Neural cell (in vitro differentiated cells): ENCODE data around the gene WTAP. TPM values are rescaled to one million over a fixed set of nuclear protein-coding genes. Genes with fewer than 3 reads are reported as not detected.

ENCODE experiments used
- H2AFZ ChIP-seq: fragments of 200-600, 300-800 bp; sonication (generic), shearing (Covaris generic); 2 replicates; pipeline ENCODE4 v1.6.0; 2014; ENCODE audit warnings: low read depth, mild to moderate bottlenecking, antibody characterized with exemption, low read length, moderate library complexity
- H3F3A ChIP-seq: fragments of 200-600 bp; shearing (Covaris generic); 2 replicates; pipeline ENCODE4 v1.6.1; 2016; ENCODE audit warnings: mild to moderate bottlenecking, moderate library complexity, mixed read lengths, antibody characterized with exemption, low read length; ENCODE audit not compliant: insufficient read depth, poor library complexity, severe bottlenecking
- H3K27ac ChIP-seq: fragments of 200-600, 300-800 bp; sonication (generic), shearing (Covaris generic); 2 replicates; pipeline ENCODE4 v1.5.1; 2014; ENCODE audit warnings: mild to moderate bottlenecking, low read length, moderate library complexity
- H3K27me3 ChIP-seq: fragments of 300-800, 200-600 bp; sonication (generic), shearing (Covaris generic); 2 replicates; pipeline ENCODE4 v1.6.0; 2014; ENCODE audit warnings: mild to moderate bottlenecking, low read depth, low read length, moderate library complexity; ENCODE audit not compliant: insufficient read depth
- H3K36me3 ChIP-seq: fragments of 300-800, 200-600 bp; sonication (generic), shearing (Covaris generic); 2 replicates; pipeline ENCODE4 v1.5.1; 2014; ENCODE audit warnings: mild to moderate bottlenecking, antibody characterized with exemption, low read length, moderate library complexity; ENCODE audit not compliant: insufficient read depth
- H3K4me2 ChIP-seq: fragments of 300-800, 200-600 bp; sonication (generic), shearing (Covaris generic); 2 replicates; pipeline ENCODE4 v1.6.0; 2014; ENCODE audit warnings: mild to moderate bottlenecking, low read length
- H3K4me3 ChIP-seq: fragments of 300-800, 200-600 bp; sonication (generic), shearing (Covaris generic); 2 replicates; pipeline ENCODE4 v1.5.1; 2014; ENCODE audit warnings: mild to moderate bottlenecking, low read length, moderate library complexity
- H3K79me2 ChIP-seq: fragments of 200-600 bp; shearing (Covaris generic); replicated peaks from 2 replicates; pipeline ENCODE4 v1.6.0; 2014; ENCODE audit warnings: mild to moderate bottlenecking, low read length, moderate library complexity; ENCODE audit not compliant: insufficient read depth
- H3K9ac ChIP-seq: fragments of 300-800, 200-600 bp; sonication (generic), shearing (Covaris generic); 2 replicates; pipeline ENCODE4 v1.6.1; 2016; ENCODE audit warnings: mild to moderate bottlenecking, low read length, mixed read lengths
- H3K9me2 ChIP-seq: fragments of 200-600 bp; shearing (Covaris generic); 2 replicates; pipeline ENCODE4 v1.6.1; 2016; ENCODE audit warnings: mild to moderate bottlenecking, low read length, mixed read lengths; ENCODE audit not compliant: insufficient read depth
- H3K9me3 ChIP-seq: fragments of 200-600, 300-800 bp; sonication (generic), shearing (Covaris generic); 2 replicates; pipeline ENCODE4 v1.6.1; 2016; ENCODE audit warnings: mild to moderate bottlenecking, mixed run types, low read length, moderate library complexity, mixed read lengths
- H4K20me1 ChIP-seq: fragments of 200-600 bp; shearing (Covaris generic); 2 replicates; pipeline ENCODE4 v1.6.1; 2016; ENCODE audit warnings: mild to moderate bottlenecking, mixed run types; ENCODE audit not compliant: insufficient read depth
- CTCF ChIP-seq: fragments of 450-650 bp; IDR thresholded peaks from 2 replicates; pipeline ENCODE4 v1.5.1; 2014; ENCODE audit warnings: antibody characterized with exemption, mild to moderate bottlenecking, moderate library complexity; ENCODE audit not compliant: poor library complexity, severe bottlenecking
- EZH2 ChIP-seq: fragments of 200-600, 300-800 bp; shearing (Covaris generic), sonication (generic); IDR thresholded peaks from 2 replicates; pipeline ENCODE4 v1.6.1; 2014; ENCODE audit warnings: antibody characterized with exemption, low read length, borderline replicate concordance, mild to moderate bottlenecking; ENCODE audit not compliant: insufficient read depth, poor library complexity, severe bottlenecking
- MXI1 ChIP-seq: fragments of 450-650 bp; conservative IDR thresholded peaks from 2 replicates; pipeline ENCODE4 v1.6.1; 2014; ENCODE audit warnings: antibody characterized with exemption, mild to moderate bottlenecking; ENCODE audit not compliant: poor library complexity, severe bottlenecking
- POLR2AphosphoS5 ChIP-seq: IDR thresholded peaks from 2 replicates; pipeline ENCODE4 v1.6.1; 2012
- RAD21 ChIP-seq: fragments of 450-650 bp; conservative IDR thresholded peaks from 2 replicates; pipeline ENCODE4 v1.6.1; 2014; ENCODE audit warnings: antibody characterized with exemption, mild to moderate bottlenecking, moderate library complexity
- REST ChIP-seq: IDR thresholded peaks from 2 replicates; pipeline ENCODE4 v1.6.1; 2012; ENCODE audit warnings: borderline replicate concordance
- SMC3 ChIP-seq: fragments of 450-650 bp; conservative IDR thresholded peaks from 2 replicates; pipeline ENCODE4 v1.6.1; 2014; ENCODE audit warnings: antibody characterized with exemption, mild to moderate bottlenecking, moderate library complexity; ENCODE audit not compliant: poor library complexity
- TAF1 ChIP-seq: IDR thresholded peaks from 2 replicates; pipeline ENCODE4 v1.6.1; 2012; ENCODE audit warnings: low read depth
- polyA plus RNA-seq: library from polyadenylated mRNA; depleted of rRNA; stranded (reverse); fragments of >200 nt; gene quantifications from 2 replicates; pipeline ENCODE4 v1.2.3, GENCODE V29; 2014

WTAP gene
- polyA plus RNA-seq, 1 donor from 2014 or later = 94.1 TPM

GRCh38 chr6:159726255-159726917, 920 bp upstream of the WTAP start:
- Histone ChIP-seq H3K9me2 (no peaks in the 10 kb centered on the region), H3K9ac (peak overlapping the region; percentile 98), H3K4me3 (peak overlapping the region; percentile 96), H2AFZ (peak overlapping the region; percentile 95), H3K9me3 (no peaks in the 10 kb centered on the region), H4K20me1 (peaks cover 15% of the 10 kb centered on the region), H3F3A (peaks cover 6% of the 10 kb centered on the region), H3K4me2 (peak overlapping the region; percentile 90), H3K27me3 (no peaks in the 10 kb centered on the region), H3K27ac (peak overlapping the region; percentile 99), H3K79me2 (peaks cover 63% of the 10 kb centered on the region), H3K36me3 (no peaks in the 10 kb centered on the region)
- TF ChIP-seq CTCF = peak; percentile 27
- peak; percentile 41 for TF ChIP-seq SMC3
- TF ChIP-seq POLR2AphosphoS5 = no peak
- no peak for TF ChIP-seq MXI1
- TF ChIP-seq TAF1 = no peak
- TF ChIP-seq RAD21 = peak; percentile 23
- TF ChIP-seq REST = peak; percentile 88
- TF ChIP-seq EZH2 = no peak

- peak overlapping the region; percentile 99 for H3K27ac ChIP-seq
- no peaks in the 10 kb centered on the region for H3K27me3 ChIP-seq
- H3F3A ChIP-seq = peaks cover 6% of the 10 kb centered on the region
- peak overlapping the region; percentile 96 for H3K4me3 ChIP-seq
- no peaks in the 10 kb centered on the region for H3K9me3 ChIP-seq
- peak overlapping the region; percentile 90 for H3K4me2 ChIP-seq
- peak overlapping the region; percentile 98 for H3K9ac ChIP-seq
- TF ChIP-seq REST (peak; percentile 81), MXI1 (peak; percentile 13), EZH2 (no peak)
- no peaks in the 10 kb centered on the region for H3K36me3 ChIP-seq
- H3K79me2 ChIP-seq = peaks cover 73% of the 10 kb centered on the region
- peaks cover 15% of the 10 kb centered on the region for H4K20me1 ChIP-seq
- peak overlapping the region; percentile 22 for H2AFZ ChIP-seq
- no peaks in the 10 kb centered on the region for H3K9me2 ChIP-seq
Measured at GRCh38 chr6:159727717-159728445, 575 bp downstream of the WTAP start.
